NCI-H748 (cell line): ENCODE results near the gene HJURP.
"Not testable (repeated sequence)": the region's sequence is repeated elsewhere in the genome, so short reads cannot be mapped to it uniquely, and the experiment has no call there.

Source experiments
- DNase-seq: peaks from one replicate; lab custom pipeline; 2025; ENCODE audit not compliant: unreplicated experiment; lab: John Stamatoyannopoulos, UW

Gene HJURP

GRCh38 chr2:233854241-233854981, at the start of gene HJURP:
TSS of gene HJURP (minus strand) at chr2:233854535. CDS start at chr2:233854500, 35 bp downstream.
- peak; percentile 99 for DNase-seq

- DNase-seq: no peak
Measured at GRCh38 chr2:233901884-233902283, 47.5 kb upstream of the HJURP start.

- DNase-seq: no peak
Measured at GRCh38 chr2:233901367-233901766, 47.0 kb upstream of the HJURP start.

- DNase-seq: not testable (repeated sequence)
Measured at GRCh38 chr2:233896253-233896652, 41.9 kb upstream of the HJURP start.

GRCh38 chr2:233892793-233893192, 38.5 kb upstream of the HJURP start:
- no peak for DNase-seq

- DNase-seq: peak; percentile 3
Measured at GRCh38 chr2:233882353-233882752, 28.0 kb upstream of the HJURP start.

- not testable (repeated sequence) for DNase-seq
Measured at GRCh38 chr2:233872125-233872524, 17.8 kb upstream of the HJURP start.

- DNase-seq: no peak
Measured at GRCh38 chr2:233871432-233871831, 17.1 kb upstream of the HJURP start.

- DNase-seq: peak; percentile 84
Measured at GRCh38 chr2:233867993-233868532, 13.7 kb upstream of the HJURP start, which contains the start of gene MSL3B. TSS of gene MSL3B (minus strand) at chr2:233868386.

GRCh38 chr2:233866479-233866878, 12.1 kb upstream of the HJURP start:
- DNase-seq: no peak

- peak; percentile 37 for DNase-seq
Measured at GRCh38 chr2:233865838-233866237, 11.5 kb upstream of the HJURP start.

- no peak for DNase-seq
Measured at GRCh38 chr2:233862261-233862768, 8.0 kb upstream of the HJURP start.

- DNase-seq: no peak
Measured at GRCh38 chr2:233858331-233858730, 4.0 kb upstream of the HJURP start.

- peak; percentile 83 for DNase-seq
Measured at GRCh38 chr2:233857511-233858141, 3.3 kb upstream of the HJURP start.

- DNase-seq: peak; percentile 19
Measured at GRCh38 chr2:233856184-233856583, 1.8 kb upstream of the HJURP start.

- peak; percentile 15 for DNase-seq
Measured at GRCh38 chr2:233855345-233855744, 1.0 kb upstream of the HJURP start.

- DNase-seq: peak; percentile 28
Measured at GRCh38 chr2:233853883-233854240, 473 bp downstream of the HJURP start.

- DNase-seq: no peak
Measured at GRCh38 chr2:233853353-233853752, 982 bp downstream of the HJURP start.

GRCh38 chr2:233852056-233852455, 2.3 kb downstream of the HJURP start:
- DNase-seq: no peak

GRCh38 chr2:233851169-233851568, 3.2 kb downstream of the HJURP start:
- no peak for DNase-seq

- no peak for DNase-seq
Measured at GRCh38 chr2:233850745-233851144, 3.6 kb downstream of the HJURP start.
